Activated naive CD4-positive, alpha-beta T cell treated with anti-CD3 and anti-CD28 coated beads for 36 hours (primary cell): ENCODE data around the gene ENGASE. TPM values are rescaled to one million over a fixed set of nuclear protein-coding genes. Genes with fewer than 3 reads are reported as not detected.

Experiments used
- CTCF ChIA-PET: fragments of 350-600 bp; sonication (Branson Sonifier 250); formaldehyde crosslinking; loops from one replicate; lab custom pipeline; 2021; ENCODE audit warnings: antibody characterized with exemption; lab: Charles Lee
- DNase-seq: peaks from one replicate; pipeline ENCODE4 v3.0.0-alpha.2; 2020
- H3K27ac Mint-ChIP-seq: one replicate; pipeline ENCODE4 v1.8.0; 2021; ENCODE audit warnings: mild to moderate bottlenecking, mixed read lengths
- H3K27me3 Mint-ChIP-seq: one replicate; pipeline ENCODE4 v1.8.0; 2021; ENCODE audit warnings: low read depth, mixed read lengths
- H3K36me3 Mint-ChIP-seq: one replicate; pipeline ENCODE4 v1.8.0; 2021; ENCODE audit warnings: low read depth, mixed read lengths
- H3K4me1 Mint-ChIP-seq: one replicate; pipeline ENCODE4 v1.8.0; 2021; ENCODE audit warnings: low read depth, mixed read lengths
- H3K4me3 Mint-ChIP-seq: one replicate; pipeline ENCODE4 v1.8.0; 2021; ENCODE audit warnings: mild to moderate bottlenecking, moderate library complexity, mixed read lengths
- H3K9me3 Mint-ChIP-seq: one replicate; pipeline ENCODE4 v1.8.0; 2021; ENCODE audit warnings: mixed read lengths
- intact Hi-C: fragments of 100-400 bp; cut with micrococcal nuclease; formaldehyde crosslinking; loops from one replicate; pipeline ENCODE4 v1.15.1; 2023
- total RNA-seq, 2 experiments: library from RNA; stranded (reverse); gene quantifications; one replicate each; pipeline ENCODE4 v1.2.3, GENCODE V29; 2021

ENGASE gene
- total RNA-seq, 2 experiments from 2014 or later = 49.5 to 51.2 TPM

GRCh38 chr17:79107499-79108231 is 33.0 kb downstream of the ENGASE start:
- intact Hi-C loops = no loop called here
- Mint-ChIP-seq H3K4me1 (no peaks in the 10 kb centered on the region), H3K27me3 (peaks cover 5% of the 10 kb centered on the region), H3K9me3 (no peaks in the 10 kb centered on the region), H3K36me3 (no peaks in the 10 kb centered on the region), H3K27ac (no peak overlapping the region), H3K4me3 (no peak overlapping the region)
- CTCF ChIA-PET = no interaction called here
- DNase-seq = no peak

GRCh38 chr17:79108232-79108850 is 33.7 kb downstream of the ENGASE start:
- DNase-seq = no peak
- Mint-ChIP-seq H3K27me3 (no peaks in the 10 kb centered on the region), H3K4me1 (no peaks in the 10 kb centered on the region), H3K9me3 (no peaks in the 10 kb centered on the region), H3K4me3 (no peak overlapping the region), H3K36me3 (no peaks in the 10 kb centered on the region), H3K27ac (no peak overlapping the region)
- CTCF ChIA-PET = no interaction called here
- intact Hi-C loops = no loop called here

DNA sequence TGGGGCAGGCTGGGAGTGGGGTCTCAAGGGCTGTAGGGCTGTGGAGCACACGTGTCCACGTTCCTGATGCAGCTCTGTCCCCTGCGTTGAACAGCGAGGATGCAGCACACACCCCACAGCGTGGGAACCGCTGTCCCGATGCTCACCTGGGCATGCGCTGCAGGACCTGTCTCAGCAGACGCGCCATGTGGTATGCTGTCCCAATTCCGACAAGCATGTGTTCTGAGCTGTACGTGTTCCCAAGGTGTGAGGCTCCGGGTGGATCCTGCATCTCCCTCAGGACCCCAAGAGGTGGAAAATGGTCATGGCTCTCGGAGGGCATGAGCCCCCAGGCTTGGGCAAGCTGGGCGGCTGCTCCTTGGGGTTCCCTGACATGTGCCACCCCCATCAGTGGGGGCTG is 34.2 kb downstream of the ENGASE start:
- intact Hi-C loops = no loop called here
- CTCF ChIA-PET = interaction anchor here (1.0 kb wide), 1 partner anchor 21 kb away, joined by 3 read pairs; no protein-coding TSS in a partner anchor
- Mint-ChIP-seq H3K27me3 (no peaks in the 10 kb centered on the region), H3K36me3 (no peaks in the 10 kb centered on the region), H3K4me3 (no peak overlapping the region), H3K27ac (no peak overlapping the region), H3K4me1 (no peaks in the 10 kb centered on the region), H3K9me3 (no peaks in the 10 kb centered on the region)
- DNase-seq = no peak

DNA sequence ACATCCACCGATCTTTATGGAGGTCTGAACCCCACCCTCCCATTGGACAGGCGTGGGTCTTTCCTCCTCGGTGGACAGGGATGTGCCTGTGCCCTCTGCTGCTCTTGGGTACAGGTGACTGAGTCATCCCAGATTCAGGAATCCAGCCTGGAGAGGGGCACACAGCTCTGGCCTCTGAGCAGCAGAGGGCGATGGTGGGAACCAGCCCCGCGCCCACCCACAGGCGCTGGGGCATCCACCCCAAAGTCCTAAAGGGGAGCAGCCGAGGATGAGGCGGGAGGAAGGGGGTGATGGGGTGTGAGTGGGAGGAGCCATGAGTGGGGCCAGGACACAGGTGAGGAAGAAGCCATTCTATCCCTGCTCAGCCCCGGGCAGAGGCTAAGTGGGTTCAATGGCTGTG is 35.0 kb downstream of the ENGASE start:
- Mint-ChIP-seq H3K4me1 (no peaks in the 10 kb centered on the region), H3K27ac (no peak overlapping the region), H3K27me3 (no peaks in the 10 kb centered on the region), H3K9me3 (no peaks in the 10 kb centered on the region), H3K36me3 (no peaks in the 10 kb centered on the region), H3K4me3 (no peak overlapping the region)
- CTCF ChIA-PET = interaction anchor here (1.0 kb wide), 1 partner anchor 22 kb away, joined by 3 read pairs; no protein-coding TSS in a partner anchor
- DNase-seq = no peak
- intact Hi-C loops = no loop called here

- no peak for DNase-seq
- no peaks in the 10 kb centered on the region for H3K9me3 Mint-ChIP-seq
- H3K27ac Mint-ChIP-seq = no peak overlapping the region
- no peaks in the 10 kb centered on the region for H3K27me3 Mint-ChIP-seq
- no peaks in the 10 kb centered on the region for H3K36me3 Mint-ChIP-seq
- CTCF ChIA-PET = no interaction called here
- intact Hi-C loops = no loop called here
- no peak overlapping the region for H3K4me3 Mint-ChIP-seq
- H3K4me1 Mint-ChIP-seq = no peaks in the 10 kb centered on the region
Measured at GRCh38 chr17:79111097-79111496, 36.5 kb downstream of the ENGASE start.

DNA sequence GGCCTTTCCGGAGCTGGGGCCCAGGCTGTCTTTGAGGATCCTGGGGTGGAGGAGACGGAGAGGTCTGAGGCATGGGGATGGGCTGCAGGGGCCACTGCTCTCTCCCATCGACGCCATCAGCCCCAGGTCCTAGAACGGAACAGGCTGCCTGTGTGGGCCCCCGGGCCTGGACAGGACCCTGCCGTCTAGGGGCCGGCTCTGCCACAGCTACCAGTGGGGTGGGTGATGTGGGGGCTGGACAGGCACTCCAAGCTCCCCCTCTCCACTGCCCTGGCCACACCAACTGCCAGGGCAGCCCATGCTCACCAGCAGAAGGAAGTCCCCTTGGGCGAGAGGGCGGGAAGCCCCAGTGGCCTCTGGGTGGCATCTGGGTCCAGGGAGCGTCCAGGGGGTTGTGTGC is 37.8 kb downstream of the ENGASE start:
- intact Hi-C loops = no loop called here
- Mint-ChIP-seq H3K27me3 (no peaks in the 10 kb centered on the region), H3K4me1 (no peaks in the 10 kb centered on the region), H3K9me3 (no peaks in the 10 kb centered on the region), H3K4me3 (no peak overlapping the region), H3K27ac (no peak overlapping the region), H3K36me3 (no peaks in the 10 kb centered on the region)
- CTCF ChIA-PET = no interaction called here
- no peak for DNase-seq

DNA sequence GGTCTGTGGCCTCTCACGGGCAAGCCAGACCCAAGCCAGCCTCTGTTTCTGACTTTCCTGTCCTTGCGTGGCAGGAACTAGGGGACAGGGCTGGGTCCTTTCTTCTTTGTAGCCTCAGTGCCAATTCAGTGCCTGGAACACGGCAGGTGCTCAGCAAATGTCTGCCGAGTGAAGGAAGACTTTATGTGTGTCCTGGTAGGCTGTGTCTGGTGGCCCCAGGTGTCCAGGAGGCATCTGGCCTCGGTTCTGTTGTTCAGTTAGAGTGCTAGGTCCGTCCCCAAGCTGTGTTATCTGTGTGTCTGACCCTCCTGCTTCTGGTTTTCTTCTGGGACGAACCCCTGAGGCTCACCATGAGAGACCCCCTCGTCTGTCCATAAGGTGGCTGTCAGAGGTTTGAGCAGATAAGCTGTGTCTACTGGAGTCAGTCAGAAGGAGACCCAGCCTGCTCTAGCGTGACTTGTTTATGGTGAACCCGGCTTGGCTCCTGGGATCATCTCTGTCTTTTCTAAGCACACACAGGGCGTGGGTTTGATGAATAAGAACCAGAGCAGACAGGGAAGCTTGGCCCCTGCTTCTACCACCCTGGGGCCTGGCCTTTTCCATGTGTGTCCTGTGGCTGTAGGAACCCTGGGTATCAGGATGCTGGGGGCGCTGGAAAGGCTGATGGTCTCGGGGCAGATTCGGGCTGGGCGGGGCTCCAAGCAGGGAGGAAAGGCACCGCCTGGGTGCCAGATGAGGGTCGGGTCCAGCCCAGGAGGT is 39.3 kb downstream of the ENGASE start:
- intact Hi-C loops = no loop called here
- no peaks in the 10 kb centered on the region for H3K9me3 Mint-ChIP-seq
- no peak overlapping the region for H3K27ac Mint-ChIP-seq
- H3K4me1 Mint-ChIP-seq = no peaks in the 10 kb centered on the region
- H3K27me3 Mint-ChIP-seq = no peaks in the 10 kb centered on the region
- CTCF ChIA-PET = no interaction called here
- no peaks in the 10 kb centered on the region for H3K36me3 Mint-ChIP-seq
- H3K4me3 Mint-ChIP-seq = no peak overlapping the region
- DNase-seq = no peak

GRCh38 chr17:79114458-79115301 is 40.1 kb downstream of the ENGASE start:
- Mint-ChIP-seq H3K4me3 (no peak overlapping the region), H3K27me3 (no peaks in the 10 kb centered on the region), H3K9me3 (no peaks in the 10 kb centered on the region), H3K36me3 (no peaks in the 10 kb centered on the region), H3K4me1 (no peaks in the 10 kb centered on the region), H3K27ac (no peak overlapping the region)
- DNase-seq = no peak
- intact Hi-C loops = no loop called here
- CTCF ChIA-PET = no interaction called here

DNA sequence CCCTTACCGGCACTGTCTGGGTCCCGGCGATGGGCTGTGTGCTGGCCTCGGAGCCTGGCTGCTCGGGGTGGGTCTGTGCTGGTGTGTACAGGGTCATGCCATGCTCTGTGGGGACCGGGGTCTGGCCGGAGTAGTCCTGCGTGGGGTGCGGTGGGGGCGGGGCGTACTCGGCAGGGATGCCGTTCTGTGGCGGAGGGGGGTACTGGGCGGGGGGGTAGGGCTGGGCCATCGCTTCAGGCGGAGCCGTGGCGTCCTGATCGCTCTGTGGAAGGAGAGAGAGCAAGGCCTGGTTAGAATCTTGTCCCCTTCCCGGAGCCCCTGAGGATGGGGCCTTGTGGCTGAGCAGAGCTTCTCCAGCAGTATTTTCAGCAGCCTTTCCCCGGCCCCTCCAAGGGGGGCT is 40.9 kb downstream of the ENGASE start:
- intact Hi-C loops = no loop called here
- H3K4me3 Mint-ChIP-seq = no peak overlapping the region
- H3K27me3 Mint-ChIP-seq = no peaks in the 10 kb centered on the region
- H3K4me1 Mint-ChIP-seq = no peaks in the 10 kb centered on the region
- no peaks in the 10 kb centered on the region for H3K9me3 Mint-ChIP-seq
- no peaks in the 10 kb centered on the region for H3K36me3 Mint-ChIP-seq
- CTCF ChIA-PET = no interaction called here
- DNase-seq = no peak
- no peak overlapping the region for H3K27ac Mint-ChIP-seq

GRCh38 chr17:79116575-79117368 is 42.1 kb downstream of the ENGASE start:
- H3K27ac Mint-ChIP-seq = no peak overlapping the region
- no peak for DNase-seq
- no peaks in the 10 kb centered on the region for H3K4me1 Mint-ChIP-seq
- CTCF ChIA-PET = no interaction called here
- no peak overlapping the region for H3K4me3 Mint-ChIP-seq
- H3K36me3 Mint-ChIP-seq = no peaks in the 10 kb centered on the region
- intact Hi-C loops = no loop called here
- no peaks in the 10 kb centered on the region for H3K9me3 Mint-ChIP-seq
- no peaks in the 10 kb centered on the region for H3K27me3 Mint-ChIP-seq

- Mint-ChIP-seq H3K9me3 (no peaks in the 10 kb centered on the region), H3K4me3 (no peak overlapping the region), H3K27ac (no peak overlapping the region), H3K27me3 (no peaks in the 10 kb centered on the region), H3K36me3 (no peaks in the 10 kb centered on the region), H3K4me1 (no peaks in the 10 kb centered on the region)
- CTCF ChIA-PET = interaction anchor here (0.7 kb wide), 1 partner anchor 52 kb away, joined by 3 read pairs; no protein-coding TSS in a partner anchor
- no peak for DNase-seq
- intact Hi-C loops = no loop called here
Measured at GRCh38 chr17:79117905-79118487, 43.4 kb downstream of the ENGASE start.
